Stimulated activated CD8-positive, alpha-beta memory T cell treated with anti-CD3 and anti-CD28 coated beads, Interleukin-7, amount 100 ng/mL, for 1 hour (primary cell): ENCODE data around the gene TSPEAR.
"Not testable (repeated sequence)": the region's sequence is repeated elsewhere in the genome, so short reads cannot be mapped to it uniquely, and the experiment has no call there.

ENCODE experiments used
- DNase-seq, 2 donors: peaks; one replicate each; pipeline ENCODE4 v3.0.0-alpha.2; 2020; ENCODE audit warnings: low read depth in 2 of 2

The TSPEAR gene

GRCh38 chr21:44568667-44569556, 142.5 kb downstream of the TSPEAR start:
- DNase-seq, result no peak

GRCh38 chr21:44568261-44568660, 143.1 kb downstream of the TSPEAR start:
- DNase-seq, result no peak

GRCh38 chr21:44567481-44568171, 143.7 kb downstream of the TSPEAR start:
- DNase-seq, result no peak

- DNase-seq, result no peak
Observed at GRCh38 chr21:44566403-44566802, 145.0 kb downstream of the TSPEAR start.

GRCh38 chr21:44564886-44565598, 146.3 kb downstream of the TSPEAR start:
- no peak for DNase-seq

- DNase-seq, result no peak
Observed at GRCh38 chr21:44564099-44564498, 147.3 kb downstream of the TSPEAR start.

GRCh38 chr21:44558695-44559094, 152.7 kb downstream of the TSPEAR start, which contains the start of gene KRTAP10-3:
KRTAP10-3 (minus strand) TSS chr21:44558795; CDS start chr21:44558715, 80 bp downstream.
- DNase-seq, result no peak

GRCh38 chr21:44558329-44558675, 153.1 kb downstream of the TSPEAR start:
- DNase-seq, result not testable (repeated sequence)

- DNase-seq, result no peak
Observed at GRCh38 chr21:44557491-44558328, 153.7 kb downstream of the TSPEAR start.

- no peak for DNase-seq
Observed at GRCh38 chr21:44556879-44557278, 154.5 kb downstream of the TSPEAR start.

GRCh38 chr21:44555200-44555875, 156.0 kb downstream of the TSPEAR start:
- DNase-seq, result no peak

- no peak for DNase-seq
Observed at GRCh38 chr21:44552681-44553080, 158.7 kb downstream of the TSPEAR start.

- no peak for DNase-seq
Observed at GRCh38 chr21:44552136-44552535, 159.2 kb downstream of the TSPEAR start.

GRCh38 chr21:44551340-44551961, 159.9 kb downstream of the TSPEAR start, which contains the start of gene KRTAP10-2:
KRTAP10-2 (minus strand) TSS chr21:44551505; CDS start chr21:44551458, 47 bp downstream.
- no peak for DNase-seq

- no peak for DNase-seq
Observed at GRCh38 chr21:44550807-44551206, 160.6 kb downstream of the TSPEAR start.

- DNase-seq, result not testable (repeated sequence)
Observed at GRCh38 chr21:44550285-44550684, 161.1 kb downstream of the TSPEAR start.

- no peak for DNase-seq
Observed at GRCh38 chr21:44549525-44550211, 161.7 kb downstream of the TSPEAR start.

- no peak for DNase-seq
Observed at GRCh38 chr21:44548922-44549321, 162.4 kb downstream of the TSPEAR start.

- DNase-seq, result no peak
Observed at GRCh38 chr21:44548381-44548780, 163.0 kb downstream of the TSPEAR start.
